ENCODE measurements around the gene BORCS5. TPM values are rescaled to one million over a fixed set of nuclear protein-coding genes. Genes with fewer than 3 reads are reported as not detected.
A peak's percentile ranks its signal among the peaks of the same experiment; 100 is the strongest.

BORCS5 gene
- total RNA-seq, 1 donor from 2014 or later, result 13.3 TPM

- Histone ChIP-seq H3K27me3 (no peaks in the 10 kb centered on the region), H3F3A (ENCODE audit: low read depth) (no peaks in the 10 kb centered on the region), H3K9me3 (ENCODE audit: low read depth) (no peaks in the 10 kb centered on the region), H3K4me1 (no peaks in the 10 kb centered on the region), H3K4me3 (no peak overlapping the region), H4K20me1 (ENCODE audit: low read depth) (peaks cover 4% of the 10 kb centered on the region), H3K4me2 (no peak overlapping the region), H3K36me3 (no peaks in the 10 kb centered on the region), H2AFZ (replicated peaks) (no peak overlapping the region), H3K27ac (no peak overlapping the region), H3K79me2 (ENCODE audit: low read depth) (no peaks in the 10 kb centered on the region), H3K9ac (no peak overlapping the region)
- peaks cover 10% of the 10 kb centered on the region for H3K4me1 Mint-ChIP-seq
- peak overlapping the region; percentile 11 for H3K27ac Mint-ChIP-seq
- H3K4me3 Mint-ChIP-seq, result no peak overlapping the region
- H3K27me3 Mint-ChIP-seq (ENCODE audit: insufficient read depth, low read depth), result no peaks in the 10 kb centered on the region
- no peak for DNase-seq (ENCODE audit: low spot score)
- H3K9me3 Mint-ChIP-seq, result no peaks in the 10 kb centered on the region
- no peak for TF ChIP-seq CTCF (IDR thresholded peaks at IDR 0.05)
- TF ChIP-seq EZH2phosphoT487 (IDR thresholded peaks at IDR 0.05), result no peak
- TF ChIP-seq EZH2 (IDR thresholded peaks at IDR 0.05), result no peak
- H3K36me3 Mint-ChIP-seq, result no peaks in the 10 kb centered on the region
These were observed 89.0 kb downstream of the BORCS5 start for GRCh38 chr12:12445882-12446181.

GRCh38 chr12:12446786-12447185 lies 89.9 kb downstream of the BORCS5 start:
- no peaks in the 10 kb centered on the region for H3K79me2 ChIP-seq (ENCODE audit: low read depth)
- no peak overlapping the region for H3K27ac ChIP-seq
- no peaks in the 10 kb centered on the region for H3K27me3 ChIP-seq
- H3K27me3 Mint-ChIP-seq (ENCODE audit: insufficient read depth, low read depth), result no peaks in the 10 kb centered on the region
- H3K9ac ChIP-seq, result no peak overlapping the region
- H3K9me3 ChIP-seq (ENCODE audit: low read depth), result no peaks in the 10 kb centered on the region
- no peak overlapping the region for H2AFZ ChIP-seq (replicated peaks)
- H3K4me3 ChIP-seq, result no peak overlapping the region
- no peaks in the 10 kb centered on the region for H3K9me3 Mint-ChIP-seq
- no peak overlapping the region for H3K27ac Mint-ChIP-seq
- peaks cover 4% of the 10 kb centered on the region for H4K20me1 ChIP-seq (ENCODE audit: low read depth)
- H3F3A ChIP-seq (ENCODE audit: low read depth), result no peaks in the 10 kb centered on the region
- no peaks in the 10 kb centered on the region for H3K4me1 ChIP-seq
- no peak overlapping the region for H3K4me3 Mint-ChIP-seq
- TF ChIP-seq CTCF (IDR thresholded peaks at IDR 0.05) (no peak), EZH2phosphoT487 (IDR thresholded peaks at IDR 0.05) (no peak), EZH2 (IDR thresholded peaks at IDR 0.05) (no peak)
- H3K36me3 Mint-ChIP-seq, result no peaks in the 10 kb centered on the region
- peaks cover 10% of the 10 kb centered on the region for H3K4me1 Mint-ChIP-seq
- DNase-seq (ENCODE audit: low spot score), result no peak
- no peaks in the 10 kb centered on the region for H3K36me3 ChIP-seq
- H3K4me2 ChIP-seq, result no peak overlapping the region

GRCh38 chr12:12447236-12447635 lies 90.4 kb downstream of the BORCS5 start:
- DNase-seq (ENCODE audit: low spot score), result no peak
- Histone ChIP-seq H3K36me3 (no peaks in the 10 kb centered on the region), H3K9me3 (ENCODE audit: low read depth) (no peaks in the 10 kb centered on the region), H3F3A (ENCODE audit: low read depth) (no peaks in the 10 kb centered on the region), H4K20me1 (ENCODE audit: low read depth) (peaks cover 4% of the 10 kb centered on the region), H3K9ac (no peak overlapping the region), H3K27ac (no peak overlapping the region), H3K4me3 (no peak overlapping the region), H3K4me2 (no peak overlapping the region), H3K79me2 (ENCODE audit: low read depth) (no peaks in the 10 kb centered on the region), H3K4me1 (no peaks in the 10 kb centered on the region), H3K27me3 (no peaks in the 10 kb centered on the region), H2AFZ (replicated peaks) (no peak overlapping the region)
- no peak overlapping the region for H3K27ac Mint-ChIP-seq
- peaks cover 10% of the 10 kb centered on the region for H3K4me1 Mint-ChIP-seq
- H3K27me3 Mint-ChIP-seq (ENCODE audit: insufficient read depth, low read depth), result no peaks in the 10 kb centered on the region
- no peaks in the 10 kb centered on the region for H3K9me3 Mint-ChIP-seq
- H3K4me3 Mint-ChIP-seq, result no peak overlapping the region
- TF ChIP-seq CTCF (IDR thresholded peaks at IDR 0.05), result no peak
- no peak for TF ChIP-seq EZH2phosphoT487 (IDR thresholded peaks at IDR 0.05)
- H3K36me3 Mint-ChIP-seq, result no peaks in the 10 kb centered on the region

GRCh38 chr12:12447837-12448236 lies 91.0 kb downstream of the BORCS5 start:
- Mint-ChIP-seq H3K9me3 (no peaks in the 10 kb centered on the region), H3K27me3 (ENCODE audit: insufficient read depth, low read depth) (no peaks in the 10 kb centered on the region), H3K36me3 (no peaks in the 10 kb centered on the region), H3K4me3 (no peak overlapping the region), H3K4me1 (peaks cover 10% of the 10 kb centered on the region), H3K27ac (no peak overlapping the region)
- no peaks in the 10 kb centered on the region for H3K27me3 ChIP-seq
- no peaks in the 10 kb centered on the region for H3K36me3 ChIP-seq
- no peak overlapping the region for H2AFZ ChIP-seq (replicated peaks)
- H3K27ac ChIP-seq, result no peak overlapping the region
- TF ChIP-seq EZH2 (IDR thresholded peaks at IDR 0.05) (no peak), EZH2phosphoT487 (IDR thresholded peaks at IDR 0.05) (no peak), CTCF (IDR thresholded peaks at IDR 0.05) (no peak)
- peaks cover 4% of the 10 kb centered on the region for H4K20me1 ChIP-seq (ENCODE audit: low read depth)
- H3K4me1 ChIP-seq, result no peaks in the 10 kb centered on the region
- H3K4me3 ChIP-seq, result no peak overlapping the region
- H3K4me2 ChIP-seq, result no peak overlapping the region
- no peak overlapping the region for H3K9ac ChIP-seq
- no peaks in the 10 kb centered on the region for H3F3A ChIP-seq (ENCODE audit: low read depth)
- no peak for DNase-seq (ENCODE audit: low spot score)
- no peaks in the 10 kb centered on the region for H3K79me2 ChIP-seq (ENCODE audit: low read depth)
- H3K9me3 ChIP-seq (ENCODE audit: low read depth), result no peaks in the 10 kb centered on the region

All from neural progenitor cell (in vitro differentiated cells).